Esophagus squamous epithelium (tissue), 4 donors: ENCODE measurements around the gene KSR2.

Experiments
- POLR2A ChIP-seq, 4 donors: fragments of 450-650 bp; IDR thresholded peaks; one replicate each; pipeline ENCODE4 v1.6.1; 2017; ENCODE audit warnings: antibody characterized with exemption in 4 of 4, mild to moderate bottlenecking in 4 of 4, moderate library complexity in 3 of 4
- TF ChIP-seq, protein P1 (sequence below), 6 experiments: fragments of 450-650 bp in 4 of 6; fragments of 200-600 bp in 2 of 6; sonication (generic) in 2 of 6; IDR thresholded peaks; one replicate each; pipeline ENCODE4 v1.5.1; 2016 to 2019; ENCODE audit warnings: antibody characterized with exemption in 6 of 6, mild to moderate bottlenecking in 4 of 6, moderate library complexity in 4 of 6

DNA sequence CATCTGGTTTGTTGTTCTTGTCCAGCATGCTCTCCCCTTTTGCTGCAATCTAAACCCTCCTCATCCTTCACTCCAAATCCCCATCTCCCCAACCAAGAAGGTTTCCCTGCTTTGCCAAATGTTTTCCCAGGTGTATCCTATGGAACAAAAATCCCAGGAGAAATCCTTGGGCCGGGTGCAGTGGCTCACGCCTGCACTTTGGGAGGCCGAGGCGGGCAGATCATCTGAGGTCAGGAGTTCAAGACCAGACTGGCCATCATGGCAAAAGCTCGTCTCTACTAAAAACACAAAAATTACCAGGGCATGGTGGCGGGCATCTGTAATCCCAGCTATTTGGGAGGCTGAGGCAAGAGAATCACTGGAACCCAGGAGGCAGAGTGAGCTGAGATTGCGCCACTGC lies 5.0 kb downstream of the KSR2 start:
- TF ChIP-seq, protein P1, sequence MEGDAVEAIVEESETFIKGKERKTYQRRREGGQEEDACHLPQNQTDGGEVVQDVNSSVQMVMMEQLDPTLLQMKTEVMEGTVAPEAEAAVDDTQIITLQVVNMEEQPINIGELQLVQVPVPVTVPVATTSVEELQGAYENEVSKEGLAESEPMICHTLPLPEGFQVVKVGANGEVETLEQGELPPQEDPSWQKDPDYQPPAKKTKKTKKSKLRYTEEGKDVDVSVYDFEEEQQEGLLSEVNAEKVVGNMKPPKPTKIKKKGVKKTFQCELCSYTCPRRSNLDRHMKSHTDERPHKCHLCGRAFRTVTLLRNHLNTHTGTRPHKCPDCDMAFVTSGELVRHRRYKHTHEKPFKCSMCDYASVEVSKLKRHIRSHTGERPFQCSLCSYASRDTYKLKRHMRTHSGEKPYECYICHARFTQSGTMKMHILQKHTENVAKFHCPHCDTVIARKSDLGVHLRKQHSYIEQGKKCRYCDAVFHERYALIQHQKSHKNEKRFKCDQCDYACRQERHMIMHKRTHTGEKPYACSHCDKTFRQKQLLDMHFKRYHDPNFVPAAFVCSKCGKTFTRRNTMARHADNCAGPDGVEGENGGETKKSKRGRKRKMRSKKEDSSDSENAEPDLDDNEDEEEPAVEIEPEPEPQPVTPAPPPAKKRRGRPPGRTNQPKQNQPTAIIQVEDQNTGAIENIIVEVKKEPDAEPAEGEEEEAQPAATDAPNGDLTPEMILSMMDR (IDR thresholded peaks at IDR 0.05), result no peak
- TF ChIP-seq POLR2A (IDR thresholded peaks at IDR 0.05), result no peak
